SU-DHL-6 (cell line): ENCODE data around the gene HSPA12A.

Experiments
- EZH2phosphoT487 ChIP-seq: fragments of 200-600 bp; sonication (generic), shearing (Covaris generic); conservative IDR thresholded peaks from 2 replicates; pipeline ENCODE4 v1.6.1; 2018; ENCODE audit warnings: mild to moderate bottlenecking, antibody characterized with exemption, low read length, moderate library complexity, mixed read lengths
- TF ChIP-seq, protein P1 (sequence below): fragments of 200-600 bp; sonication (generic); IDR thresholded peaks from one replicate; pipeline ENCODE4 v1.5.1; 2017; ENCODE audit warnings: antibody characterized with exemption, mild to moderate bottlenecking, low read length, moderate library complexity; ENCODE audit not compliant: insufficient read depth, poor library complexity, severe bottlenecking

DNA sequence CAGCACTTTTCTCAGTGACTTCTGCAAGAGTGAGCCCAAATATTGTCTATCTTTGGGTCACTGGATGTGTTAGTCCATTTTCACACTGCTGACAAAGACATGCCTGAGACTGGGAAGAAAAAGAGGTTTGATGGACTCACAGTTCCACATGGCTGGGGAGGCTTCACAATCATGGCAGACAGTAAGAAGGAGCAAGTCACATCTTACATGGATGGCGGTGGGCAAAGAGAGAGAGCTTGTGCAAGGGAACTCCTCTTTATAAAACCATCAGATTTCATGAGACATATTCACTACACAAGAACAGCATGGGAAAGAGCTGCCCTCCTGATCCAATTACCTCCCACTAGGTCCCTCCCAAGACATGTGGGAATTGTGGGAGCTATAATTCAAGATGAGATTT, 6.1 kb upstream of the HSPA12A start:
- TF ChIP-seq, protein P1, sequence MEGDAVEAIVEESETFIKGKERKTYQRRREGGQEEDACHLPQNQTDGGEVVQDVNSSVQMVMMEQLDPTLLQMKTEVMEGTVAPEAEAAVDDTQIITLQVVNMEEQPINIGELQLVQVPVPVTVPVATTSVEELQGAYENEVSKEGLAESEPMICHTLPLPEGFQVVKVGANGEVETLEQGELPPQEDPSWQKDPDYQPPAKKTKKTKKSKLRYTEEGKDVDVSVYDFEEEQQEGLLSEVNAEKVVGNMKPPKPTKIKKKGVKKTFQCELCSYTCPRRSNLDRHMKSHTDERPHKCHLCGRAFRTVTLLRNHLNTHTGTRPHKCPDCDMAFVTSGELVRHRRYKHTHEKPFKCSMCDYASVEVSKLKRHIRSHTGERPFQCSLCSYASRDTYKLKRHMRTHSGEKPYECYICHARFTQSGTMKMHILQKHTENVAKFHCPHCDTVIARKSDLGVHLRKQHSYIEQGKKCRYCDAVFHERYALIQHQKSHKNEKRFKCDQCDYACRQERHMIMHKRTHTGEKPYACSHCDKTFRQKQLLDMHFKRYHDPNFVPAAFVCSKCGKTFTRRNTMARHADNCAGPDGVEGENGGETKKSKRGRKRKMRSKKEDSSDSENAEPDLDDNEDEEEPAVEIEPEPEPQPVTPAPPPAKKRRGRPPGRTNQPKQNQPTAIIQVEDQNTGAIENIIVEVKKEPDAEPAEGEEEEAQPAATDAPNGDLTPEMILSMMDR, result no peak
- TF ChIP-seq EZH2phosphoT487, result no peak
